ENCODE data around the gene EEF2. TPM values are rescaled to one million over a fixed set of nuclear protein-coding genes. Genes with fewer than 3 reads are reported as not detected.
A peak's percentile ranks its signal among the peaks of the same experiment; 100 is the strongest.

EEF2 gene
- 2,154 TPM for total RNA-seq
- long read RNA-seq, transcript EEF2-201 (15 exons, 3,164 nt): major isoform, 623 of 824 reads
- long read RNA-seq, partial matches to known transcripts: 192 of 824 reads
- long read RNA-seq, other reads (novel, unspliced or antisense): 9 of 824 reads

- DNase-seq (ENCODE audit: missing footprints) (peak; percentile 96), ATAC-seq (peak; percentile 74)
- intact Hi-C loops (cut with DNase I): loop anchor here (2.0 to 10.0 kb wide), 5 partner anchors 14 to 223 kb away; partner anchors contain the start of genes ANKRD24, APBA3, DAPK3 and MAP2K2
Observed at GRCh38 chr19:3984908-3985642, at the start of gene EEF2. Gene EEF2, minus strand, starts transcription at chr19:3985463. Its CDS starts 83 bp downstream, at chr19:3985380.

GRCh38 chr19:4034048-4035017 lies 49.1 kb upstream of the EEF2 start:
- intact Hi-C loops (cut with DNase I): no loop called here
- no peak for DNase-seq (ENCODE audit: missing footprints)
- ATAC-seq: no peak

DNA sequence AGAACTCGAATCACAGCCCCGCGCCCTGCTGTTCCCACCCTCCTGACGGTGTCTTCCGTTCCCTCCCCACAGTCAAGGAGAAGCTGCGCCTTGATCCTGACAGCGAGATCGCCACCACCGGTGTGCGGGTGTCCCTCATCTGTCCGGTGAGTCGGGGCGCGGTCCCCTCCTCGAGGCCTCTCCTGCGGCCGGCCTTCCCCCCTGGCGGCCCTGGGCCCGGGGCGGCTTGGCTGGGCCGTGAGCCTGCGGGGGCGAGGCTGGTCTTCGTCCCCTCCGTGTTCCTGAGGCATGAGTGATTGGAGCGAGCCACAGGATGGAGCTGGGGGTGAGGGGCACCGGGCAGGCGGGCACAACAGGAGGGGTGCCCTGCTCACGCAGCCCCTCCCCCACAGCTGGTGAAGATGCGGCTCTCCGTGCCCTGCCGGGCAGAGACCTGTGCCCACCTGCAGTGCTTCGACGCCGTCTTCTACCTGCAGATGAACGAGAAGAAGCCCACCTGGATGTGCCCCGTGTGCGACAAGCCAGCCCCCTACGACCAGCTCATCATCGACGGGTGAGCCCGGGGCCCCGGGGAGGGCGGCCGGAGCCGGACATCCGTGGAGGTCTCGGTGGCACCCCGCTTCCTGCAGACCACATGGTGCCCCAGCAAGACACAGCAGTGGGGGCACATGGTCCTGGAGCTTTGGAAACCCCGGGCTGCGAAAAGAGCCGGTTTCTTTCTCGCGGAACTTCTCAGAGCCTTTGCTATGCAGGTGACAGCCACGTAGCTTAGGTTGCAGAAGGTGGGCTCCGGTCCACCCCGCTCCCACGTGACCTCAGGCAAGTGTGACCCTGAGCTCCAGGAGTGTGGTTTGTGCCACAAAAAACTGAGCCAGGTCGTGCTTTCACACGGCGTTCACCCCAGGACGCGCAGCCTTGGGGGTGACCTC lies 48.0 kb upstream of the EEF2 start:
- intact Hi-C loops (cut with DNase I): no loop called here
- DNase-seq (ENCODE audit: missing footprints) (no peak), ATAC-seq (no peak)

DNA sequence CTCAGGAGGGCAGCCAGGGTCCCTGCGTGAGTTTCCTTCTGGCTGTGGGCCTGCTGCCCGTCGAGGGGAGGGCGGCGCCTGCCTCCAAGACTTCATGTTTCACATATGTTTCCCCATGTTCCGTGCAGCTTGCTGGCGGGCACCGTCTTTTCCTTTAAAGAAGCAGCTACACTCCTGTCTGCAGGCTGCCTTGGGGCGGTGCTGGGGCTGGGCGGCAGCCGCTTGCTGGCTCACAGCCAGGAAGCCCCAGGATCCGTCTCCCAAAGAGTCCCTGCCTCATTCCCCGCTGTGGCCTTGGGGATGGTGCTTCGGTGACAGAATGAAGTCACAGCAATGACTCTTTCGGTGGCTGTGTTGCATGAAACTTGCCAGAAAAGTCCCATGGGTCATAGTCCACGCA lies 47.2 kb upstream of the EEF2 start:
- no peak for ATAC-seq
- DNase-seq (ENCODE audit: missing footprints): no peak
- intact Hi-C loops (cut with DNase I): no loop called here

GRCh38 chr19:4031420-4031819 lies 46.2 kb upstream of the EEF2 start:
- ATAC-seq (no peak), DNase-seq (ENCODE audit: missing footprints) (no peak)
- intact Hi-C loops (cut with DNase I): no loop called here

- intact Hi-C loops (cut with DNase I): no loop called here
- ATAC-seq (no peak), DNase-seq (ENCODE audit: missing footprints) (no peak)
Observed at GRCh38 chr19:4030981-4031380, 45.7 kb upstream of the EEF2 start.

GRCh38 chr19:4030552-4030951 lies 45.3 kb upstream of the EEF2 start:
- intact Hi-C loops (cut with DNase I): no loop called here
- no peak for ATAC-seq
- no peak for DNase-seq (ENCODE audit: missing footprints)

DNA sequence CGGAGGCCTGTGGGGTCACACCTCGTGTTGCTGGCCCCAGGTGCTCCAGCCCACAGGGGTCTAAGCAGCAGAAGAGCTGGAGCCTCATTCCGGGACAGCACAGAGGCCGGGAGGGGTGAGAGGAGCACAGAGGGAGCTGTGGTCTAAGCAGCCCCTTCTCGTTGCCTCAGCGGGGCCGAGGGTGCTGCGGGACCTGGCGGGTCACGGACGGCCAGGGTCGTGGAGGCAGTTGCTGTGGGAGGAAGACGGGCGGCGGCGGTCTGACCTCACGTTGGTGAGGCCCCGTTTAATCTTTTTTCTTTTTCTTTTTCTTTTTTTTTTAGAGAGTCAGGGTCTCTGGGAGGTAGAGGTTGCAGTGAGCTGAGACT lies 44.0 kb upstream of the EEF2 start:
- no peak for DNase-seq (ENCODE audit: missing footprints)
- intact Hi-C loops (cut with DNase I): no loop called here
- ATAC-seq: no peak

GRCh38 chr19:4028334-4029246 lies 43.3 kb upstream of the EEF2 start:
- ATAC-seq (no peak), DNase-seq (ENCODE audit: missing footprints) (no peak)
- intact Hi-C loops (cut with DNase I): no loop called here

DNA sequence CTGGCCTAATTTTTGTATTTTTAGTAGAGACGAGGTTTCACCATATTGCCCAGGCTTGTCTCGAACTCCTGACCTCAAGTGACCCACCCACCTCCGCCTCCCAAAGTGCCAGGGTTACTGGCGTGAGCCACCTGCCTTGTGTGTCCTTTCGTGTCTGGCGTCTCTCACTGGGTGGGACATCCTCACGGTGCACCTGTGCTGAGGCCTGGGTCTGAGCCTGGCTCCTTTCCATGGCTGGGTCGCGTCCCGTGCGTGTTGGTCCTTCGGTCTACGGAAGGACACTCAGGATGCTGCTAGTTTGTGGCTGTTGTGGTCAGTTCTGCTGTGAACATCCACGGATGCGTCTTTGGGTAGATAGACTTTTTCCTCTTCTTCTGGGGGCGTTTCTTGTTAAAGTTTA lies 41.9 kb upstream of the EEF2 start:
- ATAC-seq (no peak), DNase-seq (ENCODE audit: missing footprints) (no peak)
- intact Hi-C loops (cut with DNase I): no loop called here

- intact Hi-C loops (cut with DNase I): no loop called here
- no peak for ATAC-seq
- no peak for DNase-seq (ENCODE audit: missing footprints)
Observed at GRCh38 chr19:4025317-4025716, 40.1 kb upstream of the EEF2 start.

DNA sequence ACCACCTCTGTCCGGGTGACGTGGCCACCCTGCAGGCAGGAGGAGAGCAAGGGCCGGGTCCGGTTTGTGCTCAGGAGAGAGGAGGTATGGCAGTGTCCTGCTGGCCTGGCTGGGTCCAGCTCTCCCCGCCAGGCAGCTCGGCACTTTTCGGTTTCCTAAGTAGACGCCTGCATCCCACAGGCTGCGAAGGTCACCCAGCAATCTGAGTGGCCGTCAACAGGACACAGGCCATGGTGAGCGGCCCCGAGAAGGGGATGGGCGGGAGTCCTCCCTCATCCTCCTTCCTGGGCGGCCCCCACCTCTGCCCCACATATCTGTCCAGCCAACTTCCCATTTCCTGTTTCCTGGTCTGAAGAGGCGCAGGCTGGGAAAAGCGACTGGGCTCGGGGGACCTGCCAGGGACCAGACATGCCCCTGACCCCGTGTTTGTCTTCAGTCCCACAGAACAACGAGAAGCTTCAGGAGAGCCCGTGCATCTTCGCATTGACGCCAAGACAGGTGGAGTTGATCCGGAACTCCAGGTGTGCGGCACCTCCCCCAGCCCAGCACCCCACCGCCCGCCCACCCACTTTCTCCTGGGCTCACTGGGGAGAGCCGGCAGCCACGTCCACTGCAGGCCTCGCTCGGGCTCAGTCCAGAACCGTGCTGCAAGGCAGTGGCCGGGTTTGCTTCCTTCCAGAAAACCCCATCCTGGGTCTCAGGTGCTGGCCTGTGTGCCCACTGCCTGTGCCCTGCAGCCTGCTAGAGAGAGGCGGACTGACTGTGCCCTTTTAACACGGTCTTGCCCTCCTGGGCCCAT lies 38.5 kb upstream of the EEF2 start:
- DNase-seq (ENCODE audit: missing footprints): no peak
- intact Hi-C loops (cut with DNase I): no loop called here
- peak; percentile 60 for ATAC-seq

- ATAC-seq (no peak), DNase-seq (ENCODE audit: missing footprints) (no peak)
- intact Hi-C loops (cut with DNase I): no loop called here
Observed at GRCh38 chr19:4019578-4019977, 34.3 kb upstream of the EEF2 start.

GRCh38 chr19:4018775-4019504 lies 33.7 kb upstream of the EEF2 start:
- intact Hi-C loops (cut with DNase I): no loop called here
- DNase-seq (ENCODE audit: missing footprints) (no peak), ATAC-seq (no peak)

- intact Hi-C loops (cut with DNase I): no loop called here
- DNase-seq (ENCODE audit: missing footprints) (no peak), ATAC-seq (no peak)
Observed at GRCh38 chr19:4018140-4018613, 32.9 kb upstream of the EEF2 start.
